ENCODE data around the gene EPAS1.

EPAS1 gene

DNA sequence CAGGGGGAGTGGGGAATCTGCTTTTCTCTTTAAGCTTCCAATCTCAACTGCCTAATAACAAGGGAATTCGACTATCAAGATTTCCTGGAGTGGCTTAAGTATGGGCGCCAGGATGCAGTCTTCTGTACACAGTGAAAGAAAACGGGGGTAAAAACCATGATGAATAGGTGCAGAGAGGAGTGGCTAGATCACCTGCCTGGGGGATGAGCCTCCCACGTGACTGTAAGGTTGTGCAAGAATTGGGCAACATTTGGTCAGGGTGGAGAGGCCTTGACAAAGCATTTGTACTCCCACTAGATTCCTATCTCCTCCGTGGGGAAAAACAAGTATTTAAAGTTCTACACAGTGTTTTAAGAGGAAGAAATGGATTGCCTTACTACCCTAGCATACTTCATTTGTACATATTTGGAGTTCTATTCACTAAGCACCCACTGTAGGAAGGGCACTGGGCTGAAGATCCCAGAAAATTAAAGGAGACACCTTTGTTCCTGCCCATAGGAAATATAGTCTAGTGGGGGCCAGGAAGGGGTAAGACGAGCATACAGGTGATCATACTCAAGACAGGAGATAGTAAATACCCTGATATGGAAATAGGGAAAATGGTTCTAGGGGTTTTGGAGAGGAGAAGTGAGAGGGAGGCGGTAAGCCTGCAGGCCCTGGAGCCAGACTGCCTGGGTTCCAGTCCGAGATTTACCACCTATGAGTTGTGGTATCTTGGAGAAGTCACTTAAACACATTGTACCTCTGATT, 29.2 kb downstream of the EPAS1 start:
- DNase-seq: no peak

GRCh38 chr2:46327627-46328026, 30.4 kb downstream of the EPAS1 start:
- DNase-seq: no peak

GRCh38 chr2:46328291-46328690, 31.1 kb downstream of the EPAS1 start:
- no peak for DNase-seq

- no peak for DNase-seq
Observed at GRCh38 chr2:46328829-46329228, 31.6 kb downstream of the EPAS1 start.

- no peak for DNase-seq
Observed at GRCh38 chr2:46329340-46329739, 32.1 kb downstream of the EPAS1 start.

GRCh38 chr2:46329803-46330775, 32.9 kb downstream of the EPAS1 start:
- no peak for DNase-seq

DNA sequence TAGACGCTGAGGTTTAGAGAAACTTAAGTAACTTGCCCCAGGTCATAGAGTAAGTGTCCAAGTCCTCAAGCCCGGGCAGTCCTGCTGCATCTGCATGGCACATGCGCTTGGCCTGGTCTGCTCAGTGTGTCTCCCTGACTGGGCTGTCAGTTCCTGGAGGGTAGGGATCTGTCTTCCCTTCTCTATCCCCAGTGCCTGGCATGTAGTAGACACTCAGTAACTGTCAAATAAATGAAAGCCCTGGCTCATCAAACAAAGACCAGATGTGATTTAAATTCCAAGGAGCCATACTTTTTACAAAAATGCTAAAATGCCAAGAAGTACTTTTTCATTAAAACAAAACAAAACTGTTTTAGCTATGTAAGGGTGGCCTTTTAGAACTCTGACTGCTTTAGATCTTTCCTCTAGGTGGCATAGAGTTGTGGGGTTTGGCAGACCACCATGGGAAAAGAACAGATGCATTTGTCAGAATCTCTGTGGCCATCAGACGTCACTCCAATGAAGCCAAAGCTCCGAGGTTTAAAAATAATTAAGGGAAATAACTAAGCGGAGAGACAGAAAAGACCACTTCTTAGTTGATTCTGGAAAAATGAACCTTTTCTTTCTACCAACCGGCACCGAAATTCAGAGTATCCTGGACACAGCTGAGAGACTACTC, 34.0 kb downstream of the EPAS1 start:
- DNase-seq: no peak

DNA sequence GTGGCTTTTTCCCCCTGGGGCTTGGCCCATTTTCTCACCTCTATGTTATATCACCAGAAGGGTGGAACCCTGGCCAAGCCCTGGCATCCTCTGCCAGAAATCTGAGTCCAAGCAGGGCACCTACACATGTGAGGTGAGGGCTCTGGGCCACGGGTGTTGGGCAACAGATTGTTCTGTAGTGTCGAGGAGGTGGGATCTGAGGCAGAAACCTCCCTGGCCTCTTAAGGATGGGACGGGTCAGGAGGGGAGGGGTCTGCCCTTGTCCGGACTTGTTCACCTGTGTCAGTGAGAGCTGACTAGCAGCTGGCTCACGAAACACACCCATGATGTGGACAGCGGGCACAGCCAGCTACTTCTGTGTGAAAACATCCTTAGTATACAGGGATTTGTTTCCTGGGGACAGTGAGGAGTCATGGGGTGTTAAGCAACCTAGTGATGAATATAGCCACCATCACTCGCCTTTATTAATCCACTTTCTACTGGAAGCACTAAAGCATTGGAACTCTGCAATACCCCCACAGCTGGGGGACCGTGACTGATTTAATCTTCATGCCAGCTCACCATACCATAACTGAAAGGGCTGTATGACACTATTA, 35.6 kb downstream of the EPAS1 start:
- DNase-seq: no peak

- no peak for DNase-seq
Observed at GRCh38 chr2:46333912-46334311, 36.7 kb downstream of the EPAS1 start.

DNA sequence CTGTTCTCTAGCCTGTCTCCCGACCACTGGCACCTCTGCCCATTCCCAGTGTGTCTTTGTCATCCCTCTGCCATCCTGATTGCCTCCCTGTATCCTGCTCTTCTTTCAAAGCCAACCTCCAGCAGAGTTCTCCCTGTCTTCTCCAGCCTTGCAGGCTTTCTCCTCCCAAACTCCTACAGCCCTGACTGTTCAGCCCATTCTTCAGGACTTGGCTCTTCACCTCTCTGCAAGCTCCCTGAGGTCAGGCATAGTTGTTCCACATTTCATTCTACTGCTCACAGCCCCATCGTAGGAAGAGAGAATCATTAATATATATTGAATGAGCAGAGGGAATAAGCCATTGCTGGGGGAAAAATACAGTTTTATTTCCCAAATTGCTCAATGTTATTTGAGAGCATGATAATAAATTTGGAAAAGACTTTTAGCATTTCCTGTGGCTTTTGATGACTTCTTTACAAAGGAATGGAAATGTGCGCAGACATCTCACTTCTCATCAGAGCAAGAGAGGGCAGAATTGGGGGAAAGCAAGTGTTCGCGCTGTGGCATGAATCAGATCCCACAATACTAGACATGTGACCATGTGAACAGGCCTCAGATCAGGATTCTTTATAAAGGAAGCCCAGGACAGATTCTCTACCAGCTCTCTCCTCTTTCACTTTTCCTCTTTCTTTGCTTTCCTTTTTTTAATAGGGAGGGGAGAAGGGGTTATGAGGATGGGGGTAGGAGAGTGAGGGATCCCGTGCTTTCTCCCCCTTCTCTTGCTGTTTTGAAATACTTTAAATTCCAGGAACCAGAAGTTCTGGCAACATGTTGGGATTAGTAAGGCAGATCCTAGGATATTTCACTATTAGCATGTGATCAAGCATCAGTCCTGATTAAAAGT, 37.4 kb downstream of the EPAS1 start:
- no peak for DNase-seq

DNA sequence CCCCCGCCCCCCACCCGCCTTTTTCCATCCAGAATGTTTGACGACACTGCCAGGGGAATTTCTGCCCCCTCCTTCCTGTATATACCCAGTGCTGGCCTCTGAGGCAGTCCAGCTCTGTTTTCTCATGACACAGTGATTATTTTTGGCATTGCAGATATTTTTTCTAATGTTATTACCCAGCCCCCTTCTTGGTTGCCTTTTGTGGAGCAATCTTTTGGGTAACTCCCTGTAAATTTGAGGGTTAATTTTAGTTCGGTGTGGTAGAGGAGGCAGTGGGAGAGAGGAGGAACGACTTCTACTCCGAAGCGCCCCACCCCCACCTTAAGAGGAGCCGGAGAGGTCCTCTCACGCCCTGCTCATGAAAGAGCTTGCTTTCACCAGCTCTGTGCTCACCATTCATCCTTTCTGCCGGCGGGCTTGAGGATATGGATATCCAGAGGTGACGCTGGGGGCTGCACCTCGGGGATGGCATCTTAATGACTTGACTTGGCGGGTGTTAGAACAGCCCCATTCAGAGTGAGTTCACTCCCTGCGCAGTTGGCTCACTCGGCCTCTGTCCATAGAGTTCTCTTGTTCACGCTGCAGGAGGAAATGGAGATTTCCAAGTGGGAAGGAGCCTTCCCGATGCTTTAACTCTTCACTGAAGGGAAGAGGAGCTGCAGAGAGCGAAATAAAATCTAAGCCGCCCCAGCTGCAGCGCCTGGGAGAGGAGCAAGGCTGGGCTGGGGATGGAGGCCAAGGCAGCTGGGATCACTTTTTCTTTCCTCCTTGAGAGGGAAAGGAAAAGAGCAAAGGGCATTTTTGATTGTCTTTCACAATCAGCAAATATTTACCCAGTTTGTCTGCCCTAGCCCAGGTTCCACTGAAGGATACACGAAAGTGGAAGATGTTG, 38.4 kb downstream of the EPAS1 start:
- no peak for DNase-seq

DNA sequence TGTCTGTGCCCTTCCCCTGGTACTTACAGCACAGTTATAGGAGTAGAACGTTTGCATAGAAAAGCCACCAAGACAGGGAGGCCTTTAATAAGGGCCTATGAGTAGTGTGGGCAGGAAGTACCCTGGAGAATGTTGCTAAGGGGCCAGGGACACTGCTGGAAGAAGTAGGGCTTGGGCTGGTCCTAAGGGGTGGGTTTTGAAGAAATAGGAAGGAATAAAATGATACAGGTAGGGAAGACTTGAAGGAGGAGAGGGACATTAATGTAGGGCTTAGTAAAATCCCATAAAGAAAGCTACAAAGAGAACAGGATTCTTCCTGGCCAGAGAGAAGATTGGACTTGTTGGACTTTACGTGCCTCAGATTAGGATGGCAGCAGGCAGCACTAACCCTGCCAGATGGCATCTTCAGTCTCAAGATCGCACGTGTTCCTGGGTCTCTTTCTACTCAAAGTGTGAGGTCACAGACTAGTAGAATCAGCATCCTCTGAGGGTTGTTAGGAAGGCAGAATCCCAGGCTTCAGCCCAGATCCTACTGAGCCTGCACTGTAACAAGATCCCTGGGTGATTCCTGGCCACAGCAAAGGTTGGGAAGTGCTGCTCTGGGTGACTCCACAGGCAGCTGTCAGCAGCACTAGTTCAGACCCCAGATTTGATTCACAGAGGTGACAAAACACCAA, 39.2 kb downstream of the EPAS1 start:
- no peak for DNase-seq

GRCh38 chr2:46337208-46337994, 40.2 kb downstream of the EPAS1 start:
- DNase-seq: no peak

DNA sequence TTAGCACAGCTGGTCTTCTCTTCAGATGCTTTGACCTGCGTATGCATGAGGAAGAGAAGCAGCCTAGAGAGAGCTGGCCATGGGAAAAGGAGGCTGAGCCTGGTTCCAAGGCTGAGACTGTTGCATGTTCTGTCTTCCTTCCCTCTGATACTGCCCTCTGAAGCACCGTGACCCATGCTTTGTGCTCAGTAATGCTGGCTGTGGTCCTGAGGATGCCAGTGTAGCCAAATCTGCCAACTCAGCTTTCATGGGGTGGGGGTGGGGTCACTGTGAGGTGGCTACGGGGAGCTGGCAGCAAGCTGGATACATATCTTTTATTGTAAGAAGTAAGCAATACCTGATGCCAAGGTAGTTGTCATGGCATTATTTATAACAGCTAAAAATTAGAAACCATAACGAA, 41.5 kb downstream of the EPAS1 start:
- DNase-seq: no peak

DNA sequence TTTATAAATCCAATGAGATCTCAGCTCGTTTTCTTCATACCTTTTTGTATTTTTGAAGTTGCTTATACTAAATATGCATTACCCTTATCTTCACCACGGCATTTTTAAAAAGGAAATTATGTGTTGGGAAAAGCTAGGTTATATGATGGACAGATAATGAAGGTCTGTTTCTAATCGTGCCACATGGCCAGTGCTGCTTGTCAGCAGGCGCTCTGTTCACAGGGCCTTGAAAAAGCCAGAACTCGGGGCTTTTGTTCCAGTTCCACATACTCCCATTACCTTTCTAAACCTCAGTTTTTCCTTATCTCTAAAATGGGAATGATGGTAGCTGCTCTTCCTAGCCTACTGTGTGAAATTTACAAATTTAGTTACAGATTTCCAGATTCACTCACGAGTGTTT, 42.0 kb downstream of the EPAS1 start:
- DNase-seq: no peak

GRCh38 chr2:46339676-46340459, 42.7 kb downstream of the EPAS1 start:
- no peak for DNase-seq

GRCh38 chr2:46340740-46341420, 43.7 kb downstream of the EPAS1 start:
- no peak for DNase-seq

All from activated naive CD4-positive, alpha-beta T cell treated with Interleukin-2 at 50 U/mL for 16 hours (primary cell).